CD4-positive, CD25-positive, alpha-beta regulatory T cell (primary cell): Measurements from ENCODE around the gene TPX2. TPM values are rescaled to one million over a fixed set of nuclear protein-coding genes. Genes with fewer than 3 reads are reported as not detected.

ENCODE experiments used
- ATAC-seq, 2 donors: fragments of 150-1000 bp; cut with Tn5 transposase; one replicate each; pipeline ENCODE4 v1.10.0; 2021; ENCODE audit warnings: low read depth in 2 of 2, moderate number of reproducible peaks in 2 of 2, moderate library complexity in 1 of 2
- DNase-seq, 3 donors: peaks; one replicate each; pipeline versions ENCODE4 v3.0.0 to v3.0.0-alpha.2; 2012 to 2022; ENCODE audit warnings: mixed read lengths in 1 of 3
- H3K27ac ChIP-seq: one replicate; pipeline ENCODE4 v1.7.0; 2013; ENCODE audit warnings: mild to moderate bottlenecking, low read length; ENCODE audit not compliant: insufficient read depth, poor library complexity, severe bottlenecking
- H3K27me3 ChIP-seq: one replicate; pipeline ENCODE4 v1.7.0; 2013; ENCODE audit warnings: low read length; ENCODE audit not compliant: control insufficient read depth, insufficient read depth
- H3K36me3 ChIP-seq: one replicate; pipeline ENCODE4 v1.7.0; 2013; ENCODE audit warnings: mild to moderate bottlenecking, low read length, moderate library complexity; ENCODE audit not compliant: control insufficient read depth, insufficient read depth
- H3K4me1 ChIP-seq: 2 replicates; pipeline ENCODE4 v1.7.0; 2013; ENCODE audit warnings: mild to moderate bottlenecking, low read length; ENCODE audit not compliant: insufficient read depth, control insufficient read depth, poor library complexity, severe bottlenecking
- H3K4me3 ChIP-seq: one replicate; pipeline ENCODE4 v1.7.0; 2013; ENCODE audit warnings: low read depth, mild to moderate bottlenecking, low read length, moderate library complexity
- H3K9me3 ChIP-seq, 2 experiments: 1 replicate in 1 of 2; 2 replicates in 1 of 2; pipeline ENCODE4 v1.7.0; 2013; ENCODE audit warnings: low read length in 2 of 2, mild to moderate bottlenecking in 1 of 2, moderate library complexity in 1 of 2; ENCODE audit not compliant: control insufficient read depth in 2 of 2
- H3K27ac Mint-ChIP-seq, 3 donors: one replicate each; pipeline ENCODE4 v1.8.0; 2020 to 2022; ENCODE audit warnings: mild to moderate bottlenecking in 3 of 3, mixed read lengths in 3 of 3, moderate library complexity in 2 of 3
- H3K27me3 Mint-ChIP-seq: one replicate; pipeline ENCODE4 v1.8.0; 2022; ENCODE audit warnings: mild to moderate bottlenecking, mixed read lengths
- H3K36me3 Mint-ChIP-seq: one replicate; pipeline ENCODE4 v1.8.0; 2020; ENCODE audit warnings: mixed read lengths
- H3K4me1 Mint-ChIP-seq, 4 donors: one replicate each; pipeline ENCODE4 v1.8.0; 2020 to 2022; ENCODE audit warnings: mixed read lengths in 4 of 4, mild to moderate bottlenecking in 1 of 4
- H3K4me3 Mint-ChIP-seq, 4 donors: one replicate each; pipeline ENCODE4 v1.8.0; 2020 to 2022; ENCODE audit warnings: mild to moderate bottlenecking in 4 of 4, mixed read lengths in 4 of 4, moderate library complexity in 3 of 4
- H3K9me3 Mint-ChIP-seq, 7 donors: one replicate each; pipeline ENCODE4 v1.8.0; 2020 to 2022; ENCODE audit warnings: mixed read lengths in 7 of 7, mild to moderate bottlenecking in 3 of 7, moderate library complexity in 2 of 7
- polyA plus RNA-seq, 4 donors: library from polyadenylated mRNA; unstranded; fragments of 300-500 nt; fragmentation: Illumina TruSeq; gene quantifications; one replicate each; pipeline ENCODE4 v1.2.3, GENCODE V29; 2021
- total RNA-seq: library from RNA; stranded (reverse); gene quantifications from one replicate; pipeline ENCODE4 v1.2.3, GENCODE V29; 2022

The TPX2 gene
- total and polyA plus RNA-seq, 5 donors from 2014 or later = 3.1 to 6.3 (median 4.0) TPM

GRCh38 chr20:31708736-31709534 lies 30.2 kb upstream of the TPX2 start:
- ATAC-seq = no peak
- H3K27me3 ChIP-seq = no peaks in the 10 kb centered on the region
- H3K36me3 ChIP-seq = peaks cover 40% of the 10 kb centered on the region
- H3K27ac Mint-ChIP-seq = peak overlapping the region; percentile 48 to 89 (median 76)
- H3K27me3 Mint-ChIP-seq = no peaks in the 10 kb centered on the region
- H3K4me1 Mint-ChIP-seq = peaks cover 22 to 87% (median 69%) of the 10 kb centered on the region in 4 donors
- H3K27ac ChIP-seq = peak overlapping the region; percentile 42
- peaks cover 63% of the 10 kb centered on the region for H3K4me1 ChIP-seq
- H3K4me3 Mint-ChIP-seq = peak overlapping the region in 3 of 4 donors; percentile 8 to 68 (median 51)
- H3K36me3 Mint-ChIP-seq = peaks cover 47% of the 10 kb centered on the region
- no peak overlapping the region for H3K4me3 ChIP-seq
- no peak for DNase-seq
- no peaks in the 10 kb centered on the region for H3K9me3 Mint-ChIP-seq
- no peaks in the 10 kb centered on the region for H3K9me3 ChIP-seq

- DNase-seq (no peak), ATAC-seq (no peak)
- H3K27me3 ChIP-seq = no peaks in the 10 kb centered on the region
- H3K27me3 Mint-ChIP-seq = no peaks in the 10 kb centered on the region
- H3K36me3 Mint-ChIP-seq = peaks cover 48% of the 10 kb centered on the region
- peak overlapping the region; percentile 48 to 94 (median 92) for H3K27ac Mint-ChIP-seq
- no peak overlapping the region for H3K4me3 ChIP-seq
- peaks cover 23 to 93% (median 71%) of the 10 kb centered on the region in 4 donors for H3K4me1 Mint-ChIP-seq
- H3K9me3 ChIP-seq = no peaks in the 10 kb centered on the region
- H3K27ac ChIP-seq = peak overlapping the region; percentile 27
- peak overlapping the region in 2 of 4 donors; percentile 22 to 78 for H3K4me3 Mint-ChIP-seq
- H3K36me3 ChIP-seq = peaks cover 40% of the 10 kb centered on the region
- H3K4me1 ChIP-seq = peaks cover 69% of the 10 kb centered on the region
- H3K9me3 Mint-ChIP-seq = no peaks in the 10 kb centered on the region
These were observed 29.2 kb upstream of the TPX2 start for GRCh38 chr20:31709939-31710338.

GRCh38 chr20:31710423-31711108 lies 28.5 kb upstream of the TPX2 start:
- Mint-ChIP-seq H3K27ac (peak overlapping the region; percentile 86 to 94 (median 92)), H3K27me3 (no peaks in the 10 kb centered on the region), H3K4me3 (peak overlapping the region; percentile 22 to 78 (median 56)), H3K36me3 (peaks cover 50% of the 10 kb centered on the region), H3K4me1 (peaks cover 19 to 96% (median 71%) of the 10 kb centered on the region in 4 donors), H3K9me3 (no peaks in the 10 kb centered on the region)
- H3K27me3 ChIP-seq = no peaks in the 10 kb centered on the region
- H3K27ac ChIP-seq = peak overlapping the region; percentile 62
- ATAC-seq = peak in 1 of 2 donors; percentile 23
- peaks cover 37% of the 10 kb centered on the region for H3K36me3 ChIP-seq
- H3K4me3 ChIP-seq = peak overlapping the region; percentile 60
- H3K4me1 ChIP-seq = peaks cover 71% of the 10 kb centered on the region
- DNase-seq = no peak
- H3K9me3 ChIP-seq = no peaks in the 10 kb centered on the region

- ATAC-seq = no peak
- H3K4me1 Mint-ChIP-seq = peaks cover 19 to 96% (median 74%) of the 10 kb centered on the region in 4 donors
- H3K9me3 Mint-ChIP-seq = no peaks in the 10 kb centered on the region
- Histone ChIP-seq H3K36me3 (peaks cover 32% of the 10 kb centered on the region), H3K27ac (peak overlapping the region; percentile 62), H3K9me3 (no peaks in the 10 kb centered on the region), H3K4me3 (peak overlapping the region; percentile 60), H3K4me1 (peaks cover 73% of the 10 kb centered on the region), H3K27me3 (no peaks in the 10 kb centered on the region)
- H3K27ac Mint-ChIP-seq = peak overlapping the region; percentile 86 to 94 (median 92)
- DNase-seq = no peak
- H3K27me3 Mint-ChIP-seq = no peaks in the 10 kb centered on the region
- peaks cover 48% of the 10 kb centered on the region for H3K36me3 Mint-ChIP-seq
- H3K4me3 Mint-ChIP-seq = peak overlapping the region in 3 of 4 donors; percentile 49 to 74 (median 63)
These were observed 27.6 kb upstream of the TPX2 start for GRCh38 chr20:31711179-31712111.

GRCh38 chr20:31712112-31712553 lies 27.0 kb upstream of the TPX2 start:
- no peaks in the 10 kb centered on the region for H3K9me3 Mint-ChIP-seq
- peak overlapping the region in 3 of 4 donors; percentile 49 to 74 (median 63) for H3K4me3 Mint-ChIP-seq
- peak overlapping the region; percentile 62 to 94 (median 92) for H3K27ac Mint-ChIP-seq
- H3K27ac ChIP-seq = peak overlapping the region; percentile 62
- H3K4me3 ChIP-seq = peak overlapping the region; percentile 60
- H3K4me1 ChIP-seq = peaks cover 74% of the 10 kb centered on the region
- H3K4me1 Mint-ChIP-seq = peaks cover 23 to 96% (median 76%) of the 10 kb centered on the region in 4 donors
- H3K9me3 ChIP-seq = no peaks in the 10 kb centered on the region
- no peaks in the 10 kb centered on the region for H3K27me3 Mint-ChIP-seq
- H3K36me3 ChIP-seq = peaks cover 25% of the 10 kb centered on the region
- H3K36me3 Mint-ChIP-seq = peaks cover 41% of the 10 kb centered on the region
- no peak for DNase-seq
- H3K27me3 ChIP-seq = no peaks in the 10 kb centered on the region
- ATAC-seq = no peak

- Mint-ChIP-seq H3K27ac (peak overlapping the region in 2 of 3 donors; percentile 84 to 92), H3K36me3 (peaks cover 40% of the 10 kb centered on the region), H3K4me1 (peaks cover 29 to 96% (median 80%) of the 10 kb centered on the region in 4 donors), H3K9me3 (no peaks in the 10 kb centered on the region), H3K4me3 (peak overlapping the region; percentile 51 to 74 (median 57)), H3K27me3 (no peaks in the 10 kb centered on the region)
- Histone ChIP-seq H3K27me3 (no peaks in the 10 kb centered on the region), H3K4me1 (peaks cover 80% of the 10 kb centered on the region), H3K36me3 (peaks cover 21% of the 10 kb centered on the region), H3K27ac (peak overlapping the region; percentile 62), H3K4me3 (peak overlapping the region; percentile 60), H3K9me3 (no peaks in the 10 kb centered on the region)
- ATAC-seq = no peak
- DNase-seq = no peak
These were observed 26.4 kb upstream of the TPX2 start for GRCh38 chr20:31712564-31713311.
